ENCODE data around the gene TRIP6. TPM values are rescaled to one million over a fixed set of nuclear protein-coding genes. Genes with fewer than 3 reads are reported as not detected.

The TRIP6 gene
- polyA plus RNA-seq, 4 donors, result 51.1 to 104 (median 73.0) TPM

DNA sequence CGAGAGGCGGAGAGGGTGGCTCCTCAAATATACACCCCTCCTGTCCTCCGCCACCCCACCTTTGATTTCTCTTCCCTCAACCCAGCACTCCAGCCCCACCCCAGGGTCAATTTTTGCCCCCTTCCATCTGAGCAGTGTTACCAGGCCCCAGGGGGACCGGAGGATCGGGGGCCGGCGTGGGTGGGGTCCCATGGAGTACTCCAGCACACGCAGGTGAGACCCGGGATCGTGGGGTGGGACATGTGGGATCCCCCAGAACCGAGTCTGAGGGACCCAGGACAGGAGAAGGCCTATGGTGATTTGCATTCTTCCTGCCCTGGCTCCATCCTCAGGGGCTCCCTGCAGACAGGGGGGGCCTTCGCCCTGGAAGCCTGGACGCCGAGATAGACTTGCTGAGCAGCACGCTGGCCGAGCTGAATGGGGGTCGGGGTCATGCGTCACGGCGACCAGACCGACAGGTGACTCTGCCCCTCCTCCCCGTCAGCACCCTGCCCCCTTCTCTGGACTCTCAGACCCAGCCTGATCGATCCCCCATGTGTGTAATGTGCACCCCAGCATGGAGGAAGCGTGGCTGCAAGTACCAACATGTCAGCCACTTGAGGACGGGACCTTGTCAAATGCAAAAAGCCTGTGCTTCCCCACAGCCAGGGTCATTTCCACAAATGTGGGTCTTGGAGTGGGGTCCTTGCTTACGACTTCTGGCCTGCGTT, 744 bp downstream of the TRIP6 start:
- DNase-seq (ENCODE audit: low read depth in 4 of 4, low spot score in 3 of 4), result no peak

DNA sequence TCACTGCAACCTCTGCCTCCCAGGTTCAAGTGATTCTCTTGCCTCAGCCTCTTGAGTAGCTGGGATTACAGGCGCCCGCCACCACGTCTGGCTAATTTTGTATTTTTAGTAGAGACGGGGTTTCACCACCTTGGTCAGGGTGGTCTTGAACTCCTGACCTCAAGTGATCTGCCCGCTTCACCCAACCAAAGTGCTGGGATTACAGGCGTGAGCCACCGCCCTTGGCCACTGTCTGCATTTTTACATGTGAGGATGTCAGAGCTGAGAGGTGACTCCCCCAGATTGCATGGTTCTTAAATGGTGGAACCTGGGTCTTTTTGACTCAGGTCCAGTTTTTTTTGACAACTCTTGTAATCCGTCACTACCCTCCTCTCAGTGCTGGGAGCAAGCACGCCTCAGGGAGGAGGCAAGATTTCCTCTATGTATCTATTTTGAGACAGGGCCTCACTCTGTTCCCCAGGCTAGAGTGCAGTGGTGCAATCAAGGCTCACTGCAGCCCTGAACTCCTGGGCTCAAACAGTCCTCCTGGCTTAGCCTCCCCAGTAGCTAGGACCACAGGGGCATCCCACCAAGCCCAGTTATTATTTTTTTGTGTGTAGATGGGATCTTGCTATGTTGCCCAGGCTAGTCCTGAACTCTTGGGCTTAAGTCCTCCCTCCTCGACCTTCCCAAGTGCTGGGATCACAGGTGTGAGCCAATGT, 6.6 kb downstream of the TRIP6 start:
- DNase-seq (ENCODE audit: low read depth in 4 of 4, low spot score in 3 of 4), result no peak

DNA sequence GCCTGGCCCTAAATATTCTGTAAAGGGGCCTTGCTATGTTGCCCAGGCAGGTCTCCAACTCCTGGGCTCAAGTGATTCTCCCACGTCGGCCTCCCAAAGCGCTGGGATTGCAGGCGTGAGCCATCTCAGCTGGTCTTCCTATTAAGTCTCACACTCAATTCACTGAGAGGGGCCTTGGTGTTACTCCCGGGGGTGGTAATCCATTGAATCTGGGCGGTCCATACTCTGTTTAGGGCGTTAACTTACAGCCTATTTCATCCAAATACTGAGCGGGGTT, 7.1 kb downstream of the TRIP6 start:
- DNase-seq (ENCODE audit: low read depth in 4 of 4, low spot score in 3 of 4), result no peak

DNA sequence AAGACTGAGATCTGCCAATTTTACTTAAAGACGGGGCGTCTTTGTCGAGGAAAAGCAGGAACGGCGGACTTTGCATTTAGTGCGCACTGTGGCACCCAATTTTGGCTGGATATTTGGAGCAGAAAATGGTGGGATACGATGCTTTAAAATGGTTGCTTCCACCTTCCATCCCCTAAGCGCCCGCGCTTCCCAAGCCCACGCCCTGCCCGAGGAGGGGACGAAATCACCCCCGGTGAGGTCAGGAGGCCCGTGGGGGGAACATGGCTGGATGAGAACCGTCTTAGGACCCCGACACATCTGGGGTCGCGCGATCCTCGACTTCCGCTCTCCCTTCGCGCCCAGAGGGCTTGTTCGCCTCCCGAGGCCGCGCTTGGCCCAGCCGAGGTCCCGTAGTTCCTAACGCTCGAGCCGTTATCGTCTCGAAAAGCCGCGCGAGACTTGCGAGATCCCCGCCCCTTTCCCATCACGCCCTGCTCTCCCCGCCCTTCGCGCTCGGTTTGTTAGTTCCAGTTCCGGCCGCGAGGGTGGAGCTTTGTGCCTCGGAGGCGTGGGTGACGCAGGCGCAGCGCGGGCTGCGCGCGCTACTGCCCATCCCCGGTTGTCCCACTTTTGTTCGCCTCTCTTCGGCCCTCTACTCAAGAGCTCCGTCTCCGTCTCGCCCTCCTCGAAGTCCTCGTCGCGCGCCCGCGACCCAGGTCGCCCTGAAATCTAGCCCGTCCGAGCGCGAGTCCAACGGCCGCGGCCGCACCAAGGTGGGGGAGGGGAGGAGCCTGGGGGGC, 7.6 kb downstream of the TRIP6 start, which contains the start of gene SRRT:
Gene SRRT, plus strand, starts transcription at position 527 of the 779 bp plus-strand sequence. CDS start 488 bp downstream, outside the sequence.
- peak; percentile 95 to 97 (median 96) for DNase-seq (ENCODE audit: low read depth in 4 of 4, low spot score in 3 of 4)

DNA sequence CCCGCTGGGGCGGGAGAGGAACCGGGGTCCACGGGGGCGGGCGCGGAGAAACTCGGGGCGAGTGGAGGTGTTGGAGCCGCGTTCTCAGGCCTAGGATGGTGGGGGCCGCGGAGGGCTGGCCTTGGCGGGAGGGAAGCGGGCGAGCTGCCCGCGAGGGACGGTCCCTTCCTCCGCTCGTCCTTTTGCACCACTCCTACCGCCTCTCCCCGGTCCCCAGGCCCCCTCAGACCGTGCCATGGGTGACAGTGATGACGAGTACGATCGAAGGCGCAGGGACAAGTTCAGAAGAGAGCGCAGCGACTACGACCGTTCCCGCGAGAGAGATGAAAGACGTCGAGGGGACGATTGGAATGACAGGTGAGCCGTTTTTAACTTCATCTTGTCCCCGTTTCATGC, 8.2 kb downstream of the TRIP6 start:
- no peak for DNase-seq (ENCODE audit: low read depth in 4 of 4, low spot score in 3 of 4)

DNA sequence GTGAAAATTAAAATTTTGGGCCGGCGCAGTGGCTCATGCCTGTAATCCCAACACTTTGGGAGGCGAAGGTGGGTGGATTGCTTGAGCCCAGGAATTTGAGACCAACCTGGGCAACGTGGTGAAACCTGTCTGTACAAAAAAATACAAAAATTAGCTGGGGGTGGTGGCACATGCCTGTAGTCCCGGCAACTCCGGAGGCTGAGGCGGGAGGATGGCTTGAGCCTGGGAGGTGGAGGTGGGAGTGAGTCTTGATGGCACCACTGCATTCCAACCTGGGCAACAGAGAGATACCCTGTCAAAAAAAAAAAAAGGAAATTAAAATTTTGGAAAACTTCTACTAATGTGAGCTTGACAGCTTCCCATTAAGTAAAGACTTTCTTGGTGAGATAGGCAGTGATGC, 10.8 kb downstream of the TRIP6 start:
- no peak for DNase-seq (ENCODE audit: low read depth in 4 of 4, low spot score in 3 of 4)

DNA sequence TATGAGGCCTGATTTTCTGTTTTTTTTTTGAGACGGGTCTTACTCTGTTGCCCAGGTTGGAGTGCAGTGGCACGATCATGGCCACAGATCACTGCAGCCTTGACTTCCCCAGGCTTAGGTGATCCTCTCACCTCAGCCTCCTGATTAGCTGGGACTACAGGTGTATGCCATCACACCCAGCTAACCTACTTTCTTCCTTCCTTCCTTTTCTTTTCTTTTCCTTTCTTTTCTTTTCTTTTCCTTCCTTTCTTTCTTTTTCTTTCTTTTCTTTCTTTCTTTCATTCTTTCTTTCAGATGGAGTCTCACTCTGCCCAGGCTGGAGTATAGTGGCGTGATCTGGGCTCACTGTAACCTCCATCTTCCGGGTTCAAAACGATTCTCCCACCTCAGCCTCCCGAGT, 11.5 kb downstream of the TRIP6 start:
- no peak for DNase-seq (ENCODE audit: low read depth in 4 of 4, low spot score in 3 of 4)

DNA sequence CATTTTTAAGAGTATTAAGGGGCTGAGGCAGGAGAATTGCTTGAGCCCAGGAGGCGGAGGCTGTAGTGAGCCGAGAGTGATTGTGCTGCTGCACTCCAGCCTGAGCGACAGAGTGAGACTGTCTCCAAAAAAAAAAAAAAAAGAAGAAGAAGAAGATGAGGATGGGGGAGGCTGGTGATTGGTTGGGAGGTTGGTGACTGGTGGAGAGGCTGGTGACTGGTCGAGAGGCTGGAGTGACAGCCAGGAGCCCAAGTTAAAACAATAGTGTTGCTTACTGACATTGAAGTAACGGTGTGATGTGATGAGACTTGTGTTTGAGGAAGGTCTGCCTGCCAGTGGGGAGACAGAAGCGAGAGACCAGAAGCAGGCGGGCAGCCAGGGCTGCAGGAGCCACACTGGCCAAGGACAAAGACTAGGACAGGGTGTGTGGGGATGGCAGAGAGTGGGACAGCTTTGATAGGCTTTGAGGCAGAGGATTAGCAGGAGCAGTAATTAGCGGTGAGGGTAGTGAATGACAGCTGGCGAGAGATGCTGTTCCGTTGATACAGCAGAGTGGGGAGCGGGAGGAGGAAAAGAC, 12.6 kb downstream of the TRIP6 start:
- no peak for DNase-seq (ENCODE audit: low read depth in 4 of 4, low spot score in 3 of 4)

DNA sequence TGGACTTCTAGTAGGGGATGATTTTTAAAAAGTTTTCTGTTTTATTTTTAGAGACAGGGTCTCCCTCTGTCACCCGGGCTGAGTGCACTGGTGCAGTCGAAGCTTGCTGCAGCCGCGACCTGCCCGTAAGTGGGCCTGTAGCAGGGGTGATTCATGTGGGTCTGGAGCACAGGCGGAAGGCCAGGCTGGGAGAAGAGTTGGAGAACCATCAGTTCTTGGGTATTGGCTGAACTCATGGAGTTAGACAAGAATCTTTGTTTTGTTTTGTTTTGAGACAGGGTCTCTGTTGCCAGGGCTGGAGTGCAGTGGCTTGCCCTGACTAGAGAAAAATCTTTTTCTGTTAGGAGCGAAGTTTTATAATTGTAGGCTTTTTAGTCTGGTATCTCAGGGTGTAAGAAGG, 13.5 kb downstream of the TRIP6 start:
- DNase-seq (ENCODE audit: low read depth in 4 of 4, low spot score in 3 of 4), result no peak

DNA sequence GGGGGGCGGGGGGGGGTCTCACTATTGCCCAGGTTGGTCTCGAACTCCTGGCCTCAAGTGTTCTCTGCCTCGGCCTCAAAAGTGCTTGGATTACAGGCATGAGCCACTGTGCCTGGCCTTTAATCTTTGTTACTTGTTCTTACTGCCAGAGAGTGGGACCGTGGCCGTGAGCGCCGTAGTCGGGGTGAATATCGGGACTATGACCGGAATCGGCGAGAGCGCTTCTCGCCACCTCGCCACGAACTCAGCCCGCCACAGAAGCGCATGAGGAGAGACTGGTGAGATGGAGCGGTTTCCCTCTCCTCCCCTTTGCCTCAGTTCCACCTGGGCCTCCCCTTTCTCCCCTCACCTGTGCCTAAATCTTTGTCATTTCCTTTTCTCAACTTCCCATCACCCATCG, 13.9 kb downstream of the TRIP6 start:
- no peak for DNase-seq (ENCODE audit: low read depth in 4 of 4, low spot score in 3 of 4)

DNA sequence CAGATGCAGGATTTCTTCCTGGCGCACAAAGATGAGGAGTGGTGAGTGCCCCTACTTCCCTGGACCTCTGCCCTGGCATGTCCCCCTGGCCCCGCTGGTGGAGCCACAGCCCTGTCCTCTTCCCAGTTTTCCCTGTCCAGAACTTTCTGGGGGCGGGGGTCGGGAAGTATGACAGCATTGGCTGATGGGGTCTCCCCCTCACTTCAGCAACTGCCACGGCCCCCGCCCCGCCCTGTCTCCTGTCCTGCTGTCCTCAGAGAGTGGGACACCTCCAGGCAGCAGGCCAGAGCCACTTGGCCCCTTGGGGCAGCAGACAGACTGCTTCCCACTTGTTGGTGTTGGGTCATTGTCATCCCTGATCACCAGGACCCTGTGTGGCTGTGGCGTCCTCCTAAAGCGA, 15.0 kb downstream of the TRIP6 start:
- no peak for DNase-seq (ENCODE audit: low read depth in 4 of 4, low spot score in 3 of 4)

DNA sequence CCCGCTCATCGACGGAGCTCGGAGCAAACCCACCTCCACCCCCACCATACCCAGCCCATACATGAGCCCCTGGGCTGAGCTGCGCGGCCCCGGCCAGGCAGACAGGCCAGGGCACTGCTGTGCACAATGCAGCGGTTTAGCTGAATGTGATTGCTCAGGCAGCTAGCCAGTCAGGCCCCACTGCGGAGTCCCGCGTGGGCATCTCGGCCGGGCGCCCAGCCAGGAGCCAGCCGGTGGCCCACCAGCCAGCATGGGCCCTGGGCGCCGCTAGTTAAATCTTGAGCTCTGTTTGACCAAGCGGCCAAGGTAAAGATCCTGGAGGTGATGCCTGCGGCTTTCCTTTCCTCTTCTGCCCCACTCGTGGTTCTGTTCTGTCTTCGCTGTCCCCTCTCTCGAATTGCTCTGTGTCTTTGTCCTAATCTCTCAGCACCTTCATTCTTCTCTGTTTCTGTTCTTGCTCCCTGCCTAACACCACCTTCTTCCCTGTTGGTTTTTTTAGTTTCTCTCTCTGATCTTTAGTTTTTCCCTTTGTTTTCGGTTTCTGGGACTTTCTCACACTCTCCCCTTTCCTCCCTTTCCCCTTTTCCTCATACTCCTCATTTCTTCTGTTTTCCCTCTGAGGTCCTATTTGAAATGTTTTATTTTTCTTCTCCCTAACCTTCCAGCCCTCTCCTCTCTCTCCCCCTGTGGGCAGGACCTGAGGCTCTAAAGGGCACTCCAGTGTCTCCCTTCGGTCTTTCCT, 15.8 kb downstream of the TRIP6 start:
- DNase-seq (ENCODE audit: low read depth in 4 of 4, low spot score in 3 of 4), result no peak

DNA sequence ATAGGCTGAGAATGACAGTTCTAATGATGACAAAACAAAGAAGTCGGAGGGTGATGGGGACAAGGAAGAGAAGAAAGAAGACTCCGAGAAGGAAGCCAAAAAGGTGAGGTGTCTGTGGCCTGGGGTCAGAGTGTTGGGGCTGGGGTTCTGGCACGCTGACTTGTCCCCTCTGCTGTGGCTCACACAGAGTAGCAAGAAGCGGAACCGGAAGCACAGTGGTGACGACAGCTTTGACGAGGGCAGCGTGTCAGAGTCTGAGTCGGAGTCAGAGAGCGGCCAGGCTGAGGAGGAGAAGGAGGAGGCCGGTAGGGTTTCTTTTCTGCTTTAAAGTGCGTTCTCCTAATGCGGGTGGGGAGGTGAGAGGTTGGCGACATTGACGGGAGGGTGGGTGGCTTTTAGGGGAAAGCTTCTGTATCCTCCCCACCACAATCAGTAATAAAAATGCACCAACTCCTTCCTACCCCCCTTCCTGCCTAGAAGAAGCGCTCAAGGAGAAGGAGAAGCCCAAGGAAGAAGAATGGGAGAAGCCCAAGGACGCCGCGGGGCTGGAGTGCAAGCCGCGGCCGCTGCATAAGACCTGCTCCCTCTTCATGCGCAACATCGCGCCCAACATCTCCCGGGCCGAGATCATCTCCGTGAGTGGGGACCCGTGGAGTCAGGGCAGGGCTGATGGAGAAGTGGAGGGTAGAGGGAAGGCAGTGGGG, 17.7 kb downstream of the TRIP6 start:
- no peak for DNase-seq (ENCODE audit: low read depth in 4 of 4, low spot score in 3 of 4)

DNA sequence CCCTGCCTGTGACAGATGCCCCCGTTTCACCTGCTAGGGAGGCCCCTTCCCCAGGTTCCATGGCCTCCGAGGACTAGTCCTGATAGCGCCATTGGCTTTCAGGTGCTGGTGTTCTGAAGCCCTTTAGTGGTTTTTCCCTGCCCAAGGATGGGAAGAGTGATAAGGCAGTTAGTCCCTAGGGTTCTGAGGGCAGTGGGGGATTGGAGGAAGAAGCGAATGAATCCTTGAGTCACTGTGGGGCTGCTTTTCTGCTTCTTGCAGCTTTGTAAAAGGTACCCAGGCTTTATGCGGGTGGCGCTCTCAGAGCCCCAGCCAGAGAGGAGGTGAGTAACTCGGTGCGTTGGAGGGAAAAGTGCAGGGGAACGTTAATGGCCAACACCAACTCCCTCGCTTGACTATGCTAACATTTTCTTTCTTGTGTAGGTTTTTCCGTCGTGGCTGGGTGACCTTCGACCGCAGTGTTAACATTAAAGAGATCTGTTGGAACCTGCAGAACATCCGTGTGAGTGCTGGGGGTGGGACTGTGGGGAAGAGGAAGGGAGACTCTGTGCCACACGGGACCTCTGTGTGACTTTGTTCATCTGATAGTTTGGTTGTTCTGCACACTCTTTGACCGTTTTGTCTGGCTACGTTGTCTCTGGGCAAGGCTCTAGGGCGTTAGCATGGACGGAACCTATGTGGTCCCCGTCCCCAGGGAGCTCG, 18.4 kb downstream of the TRIP6 start:
- no peak for DNase-seq (ENCODE audit: low read depth in 4 of 4, low spot score in 3 of 4)

DNA sequence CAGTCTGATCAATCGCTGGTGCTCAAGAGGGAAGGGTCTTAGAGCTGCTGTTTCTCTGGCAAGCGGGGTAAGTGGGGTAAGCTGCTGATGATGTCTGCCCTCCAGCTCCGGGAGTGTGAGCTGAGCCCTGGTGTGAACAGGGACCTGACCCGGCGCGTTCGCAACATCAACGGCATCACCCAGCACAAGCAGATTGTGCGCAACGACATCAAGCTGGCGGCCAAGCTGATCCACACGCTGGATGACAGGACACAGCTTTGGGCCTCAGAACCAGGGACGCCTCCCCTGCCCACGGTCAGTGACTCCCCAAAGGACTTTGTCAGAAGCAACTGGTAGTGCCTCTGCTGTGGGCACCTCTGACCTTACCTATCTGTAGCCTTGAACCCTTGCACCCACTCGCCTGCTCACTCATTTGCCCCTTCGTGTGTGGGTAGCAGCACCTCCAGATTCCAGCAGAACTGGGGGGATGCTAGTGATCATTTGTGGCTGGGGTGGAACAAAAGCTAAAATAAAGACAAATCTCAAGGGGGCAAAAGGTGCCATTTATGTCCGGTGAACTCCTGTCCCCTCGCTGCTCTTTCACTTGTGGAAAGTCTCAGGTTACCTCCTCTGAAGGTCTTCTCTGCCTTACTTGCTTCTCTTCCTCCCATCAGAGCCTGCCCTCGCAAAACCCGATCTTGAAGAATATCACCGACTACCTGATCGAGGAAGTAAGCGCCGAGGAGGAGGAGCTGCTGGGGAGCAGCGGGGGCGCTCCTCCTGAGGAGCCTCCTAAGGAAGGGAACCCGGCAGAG, 19.2 kb downstream of the TRIP6 start:
- DNase-seq (ENCODE audit: low read depth in 4 of 4, low spot score in 3 of 4), result no peak

DNA sequence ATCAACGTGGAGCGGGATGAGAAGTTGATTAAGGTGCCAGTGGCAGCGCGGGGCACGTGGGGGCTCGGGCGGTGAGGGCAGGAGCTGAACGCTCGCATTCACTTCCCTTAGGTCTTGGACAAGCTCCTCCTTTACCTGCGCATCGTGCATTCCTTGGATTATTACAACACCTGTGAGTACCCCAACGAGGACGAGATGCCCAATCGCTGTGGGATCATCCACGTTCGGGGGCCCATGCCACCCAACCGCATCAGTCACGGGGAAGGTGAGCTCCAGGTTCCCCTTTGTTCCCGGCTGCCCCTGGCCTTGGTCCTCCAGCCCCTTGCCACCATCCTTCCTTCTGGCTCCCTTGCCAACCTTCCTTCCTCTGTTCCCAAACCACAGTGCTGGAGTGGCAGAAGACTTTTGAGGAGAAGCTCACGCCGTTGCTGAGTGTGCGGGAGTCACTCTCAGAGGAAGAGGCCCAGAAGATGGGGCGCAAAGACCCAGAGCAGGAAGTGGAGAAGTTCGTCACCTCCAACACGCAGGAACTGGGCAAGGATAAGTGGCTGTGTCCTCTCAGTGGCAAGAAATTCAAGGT, 19.8 kb downstream of the TRIP6 start:
- no peak for DNase-seq (ENCODE audit: low read depth in 4 of 4, low spot score in 3 of 4)

DNA sequence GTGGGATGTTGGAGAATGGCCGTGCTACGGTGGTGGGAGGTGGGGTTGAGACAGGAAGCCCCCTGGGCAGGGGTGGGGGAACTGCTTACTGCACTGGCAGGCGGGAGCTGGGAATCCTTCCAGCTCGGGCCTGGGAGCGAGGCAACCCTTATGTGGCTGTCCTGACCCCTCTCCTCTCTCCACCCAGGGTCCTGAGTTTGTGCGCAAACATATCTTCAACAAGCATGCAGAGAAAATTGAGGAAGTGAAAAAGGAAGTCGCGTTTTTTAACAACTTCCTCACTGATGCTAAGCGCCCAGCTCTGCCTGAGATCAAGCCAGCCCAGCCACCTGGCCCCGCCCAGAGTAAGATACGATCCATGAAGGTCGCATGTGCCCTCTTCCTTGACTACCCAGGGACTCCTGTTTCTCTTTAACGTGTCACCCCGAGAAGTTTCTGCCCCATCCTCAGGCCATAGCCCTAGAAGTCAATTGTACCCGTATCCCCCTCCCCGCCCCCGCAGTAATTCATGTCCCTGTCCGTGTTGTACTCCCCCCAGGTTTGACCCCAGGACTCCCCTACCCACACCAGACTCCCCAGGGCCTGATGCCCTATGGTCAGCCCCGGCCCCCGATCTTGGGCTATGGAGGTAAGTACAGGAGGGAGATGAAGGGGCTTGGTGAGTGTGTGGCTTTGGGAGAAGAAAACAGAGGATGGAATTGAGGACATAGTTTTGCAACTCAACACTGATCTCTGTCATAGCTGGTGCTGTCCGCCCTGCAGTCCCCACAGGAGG, 20.5 kb downstream of the TRIP6 start:
- DNase-seq (ENCODE audit: low read depth in 4 of 4, low spot score in 3 of 4), result no peak

Data from left renal pelvis (tissue), 4 donors.